ENCODE data around the gene METAP2. TPM values are rescaled to one million over a fixed set of nuclear protein-coding genes. Genes with fewer than 3 reads are reported as not detected.

The METAP2 gene
- total and polyA plus RNA-seq, 2 of the 8 experiments (the other 6 are each of a cell fraction or from before 2014, with no cell fraction given) = 41.3 to 114 TPM

DNA sequence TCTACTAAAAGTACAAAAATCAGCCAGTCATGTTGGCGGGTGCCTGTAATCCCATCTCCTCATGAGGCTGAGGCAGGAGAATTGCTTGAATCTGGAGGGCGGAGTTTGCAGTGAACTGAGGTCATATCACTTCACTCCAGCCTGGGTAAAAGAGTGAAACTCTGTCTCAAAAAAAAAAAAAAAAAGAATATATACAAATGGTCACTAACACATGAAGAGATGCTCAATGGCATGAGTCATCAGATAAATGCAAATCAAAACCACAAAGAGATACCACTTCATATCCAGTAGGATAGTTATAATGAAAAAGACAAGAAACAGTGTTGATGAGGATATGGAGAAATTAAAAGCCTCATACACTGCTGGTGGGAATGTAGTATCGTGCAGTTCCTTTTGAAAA is 33.6 kb upstream of the METAP2 start:
- TF ChIP-seq CEBPB (IDR thresholded peaks at IDR 0.05; ENCODE audit: low read depth, low read length) = no peak
- no peak for TF ChIP-seq TAF1 (IDR thresholded peaks at IDR 0.05; ENCODE audit: low read depth, low read length)
- no peak for TF ChIP-seq POLR2A (IDR thresholded peaks at IDR 0.05; ENCODE audit: control extremely low read depth in 1 of 2, low read depth in 2 of 2, low read length in 2 of 2)
- no peak for TF ChIP-seq POU5F1 (IDR thresholded peaks at IDR 0.05; ENCODE audit: low read depth, low read length)
- TF ChIP-seq FOSL1 (IDR thresholded peaks at IDR 0.05; ENCODE audit: insufficient read depth, low read depth, low read length) = no peak
- TF ChIP-seq SP4 (IDR thresholded peaks at IDR 0.05; ENCODE audit: low read length) = no peak
- TF ChIP-seq CBX5 (IDR thresholded peaks at IDR 0.05; ENCODE audit: low read depth, low read length) = no peak
- no peak for TF ChIP-seq CTBP2 (IDR thresholded peaks at IDR 0.05; ENCODE audit: borderline replicate concordance, insufficient read depth, insufficient read length, low read length)
- no peak for TF ChIP-seq PHF8 (conservative IDR thresholded peaks at IDR 0.05; ENCODE audit: low read depth, low read length)
- no peak for TF ChIP-seq SRF (IDR thresholded peaks at IDR 0.05; ENCODE audit: low read depth, low read length)
- TF ChIP-seq TAF7 (optimal IDR thresholded peaks at IDR 0.05; ENCODE audit: borderline replicate concordance, low read depth, low read length) = no peak
- no peak for TF ChIP-seq SIX5 (IDR thresholded peaks at IDR 0.05; ENCODE audit: low read depth, low read length)
- no peak for TF ChIP-seq SAP30 (IDR thresholded peaks at IDR 0.05; ENCODE audit: insufficient read depth, insufficient replicate concordance, low read length)
- TF ChIP-seq TEAD4 (IDR thresholded peaks at IDR 0.05; ENCODE audit: low read depth, low read length) = no peak
- no peak overlapping the region for H4K91ac ChIP-seq (replicated peaks; ENCODE audit: insufficient read length, low read length)
- no peak overlapping the region for H2BK5ac ChIP-seq (ENCODE audit: low read depth, low read length)
- no peak overlapping the region for H2BK20ac ChIP-seq (ENCODE audit: low read length)
- no peak overlapping the region for H2BK120ac ChIP-seq (replicated peaks; ENCODE audit: low read depth, low read length)
- no peaks in the 10 kb centered on the region for H3K27me3 ChIP-seq (replicated peaks in 1 of 4; ENCODE audit: control insufficient read depth in 3 of 4, extremely low read depth in 1 of 4, insufficient read depth in 3 of 4, low read length in 3 of 4)
- H3K79me2 ChIP-seq (ENCODE audit: control insufficient read depth in 1 of 2, insufficient read depth in 2 of 2, low read length in 2 of 2) = no peaks in the 10 kb centered on the region
- DNase-seq (ENCODE audit: low read depth in 1 of 2, low spot score in 2 of 2) (no peak), FAIRE-seq (no peak)
- no peak overlapping the region for H4K5ac ChIP-seq (ENCODE audit: insufficient read length, low read depth, low read length)
- H3K4me3 ChIP-seq (ENCODE audit: extremely low read depth in 1 of 4, insufficient read depth in 2 of 4, low read depth in 3 of 4, low read length in 4 of 4) = no peak overlapping the region
- H2AFZ ChIP-seq (ENCODE audit: low read length) = no peak overlapping the region
- no peak overlapping the region for H3K4me2 ChIP-seq (ENCODE audit: insufficient read depth in 1 of 2, low read depth in 2 of 2, low read length in 2 of 2)
- no peak overlapping the region for H3K23ac ChIP-seq (ENCODE audit: insufficient read length)
- no peaks in the 10 kb centered on the region for H3K9me3 ChIP-seq (ENCODE audit: insufficient read depth in 2 of 2, low read depth in 1 of 2, low read length in 1 of 2)
- WGBS, 2 experiments (ENCODE audit: extremely low coverage in 1 of 2, insufficient coverage in 1 of 2, insufficient read length in 1 of 2, insufficient replicate concordance in 2 of 2, low coverage in 1 of 2, low lambda C conversion rate in 2 of 2, missing lambda C conversion rate in 1 of 2) = 82% methylated on average over 3 of the region's 3 CpGs; no CpG with 5 or more reads in 1 of the 2 experiments
- no peak overlapping the region for H4K8ac ChIP-seq (ENCODE audit: extremely low read depth, insufficient read depth, low read length)
- H3K27ac ChIP-seq (ENCODE audit: low read depth, low read length) = no peak overlapping the region
- no peak overlapping the region for H3K4ac ChIP-seq (replicated peaks; ENCODE audit: insufficient read length, low read depth, low read length)
- H3K4me1 ChIP-seq (replicated peaks in 1 of 4; ENCODE audit: control insufficient read depth in 3 of 4, insufficient read depth in 4 of 4, low read length in 3 of 4) = peaks cover 0 to 6% (median 2%) of the 10 kb centered on the region in 4 experiments; a peak in 1 of 7 replicates
- no peaks in the 10 kb centered on the region for H4K20me1 ChIP-seq (replicated peaks in 1 of 2; ENCODE audit: control insufficient read depth in 1 of 2, insufficient read depth in 2 of 2, low read length in 2 of 2)
- no peaks in the 10 kb centered on the region for H3K79me1 ChIP-seq (ENCODE audit: low read depth, low read length)
- no peaks in the 10 kb centered on the region for H3K36me3 ChIP-seq (ENCODE audit: control insufficient read depth in 2 of 4, insufficient read depth in 4 of 4, low read length in 3 of 4)
- no peak overlapping the region for H2AK5ac ChIP-seq (ENCODE audit: low read depth, low read length)
- no peak overlapping the region for H3K14ac ChIP-seq (ENCODE audit: insufficient read length)
- ChIA-PET CTCF (ENCODE audit: partially characterized antibody) (no interaction called here), POLR2A (ENCODE audit: partially characterized antibody) (no interaction called here)
- H3K9ac ChIP-seq (replicated peaks in 1 of 4; ENCODE audit: extremely low read depth in 1 of 4, low read depth in 3 of 4, low read length in 3 of 4) = no peak overlapping the region
- H3K18ac ChIP-seq (ENCODE audit: extremely low read depth, low read length) = no peak overlapping the region
- H3K56ac ChIP-seq (replicated peaks; ENCODE audit: insufficient read length, low read depth, low read length) = no peak overlapping the region
- no peaks in the 10 kb centered on the region for H3K23me2 ChIP-seq (ENCODE audit: low read depth, low read length)
- no peak overlapping the region for H2BK12ac ChIP-seq (ENCODE audit: low read depth, low read length)
- no peak overlapping the region for H2BK15ac ChIP-seq (ENCODE audit: low read length)

Data from H1 (cell line).